ENCODE measurements around the gene ZNF367.

DNA sequence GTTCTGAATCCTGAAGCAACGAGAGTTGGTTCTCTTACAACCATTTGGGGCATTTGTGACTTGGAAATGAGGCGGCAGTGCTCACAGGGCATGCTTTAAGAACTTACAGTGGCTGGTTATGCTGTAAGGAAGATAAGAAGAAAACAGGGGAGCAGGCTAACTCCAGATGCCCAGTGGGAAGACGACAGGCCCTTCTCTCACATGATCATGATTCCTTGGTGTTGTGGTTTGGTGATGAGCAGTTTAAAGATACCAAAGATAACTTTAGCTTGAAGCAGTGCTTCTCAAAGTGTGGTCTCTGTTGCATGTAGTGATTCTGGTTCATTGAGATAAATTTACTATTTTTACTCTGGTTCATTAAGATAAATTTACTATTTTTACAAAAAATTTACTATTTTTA lies 29.2 kb upstream of the ZNF367 start:
- TF ChIP-seq CTCF (conservative IDR thresholded peaks at IDR 0.05; ENCODE audit: low read depth, low read length) (no peak), EZH2 (IDR thresholded peaks at IDR 0.05; ENCODE audit: low read length, unreplicated experiment) (no peak), EZH2phosphoT487 (IDR thresholded peaks at IDR 0.05; ENCODE audit: borderline replicate concordance, low read length) (no peak)
